ENCODE data around the gene XYLB.

GRCh38 chr3:38359038-38359437 is 12.5 kb downstream of the XYLB start:
- TF ChIP-seq POLR2A (IDR thresholded peaks at IDR 0.05; ENCODE audit: low read depth, low read length) (no peak), POLR2AphosphoS5 (IDR thresholded peaks at IDR 0.05; ENCODE audit: low read depth, low read length) (no peak)

All from GM12892 (cell line).